ENCODE data around the gene CACNG3.

- TF ChIP-seq, protein P1, sequence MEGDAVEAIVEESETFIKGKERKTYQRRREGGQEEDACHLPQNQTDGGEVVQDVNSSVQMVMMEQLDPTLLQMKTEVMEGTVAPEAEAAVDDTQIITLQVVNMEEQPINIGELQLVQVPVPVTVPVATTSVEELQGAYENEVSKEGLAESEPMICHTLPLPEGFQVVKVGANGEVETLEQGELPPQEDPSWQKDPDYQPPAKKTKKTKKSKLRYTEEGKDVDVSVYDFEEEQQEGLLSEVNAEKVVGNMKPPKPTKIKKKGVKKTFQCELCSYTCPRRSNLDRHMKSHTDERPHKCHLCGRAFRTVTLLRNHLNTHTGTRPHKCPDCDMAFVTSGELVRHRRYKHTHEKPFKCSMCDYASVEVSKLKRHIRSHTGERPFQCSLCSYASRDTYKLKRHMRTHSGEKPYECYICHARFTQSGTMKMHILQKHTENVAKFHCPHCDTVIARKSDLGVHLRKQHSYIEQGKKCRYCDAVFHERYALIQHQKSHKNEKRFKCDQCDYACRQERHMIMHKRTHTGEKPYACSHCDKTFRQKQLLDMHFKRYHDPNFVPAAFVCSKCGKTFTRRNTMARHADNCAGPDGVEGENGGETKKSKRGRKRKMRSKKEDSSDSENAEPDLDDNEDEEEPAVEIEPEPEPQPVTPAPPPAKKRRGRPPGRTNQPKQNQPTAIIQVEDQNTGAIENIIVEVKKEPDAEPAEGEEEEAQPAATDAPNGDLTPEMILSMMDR (IDR thresholded peaks at IDR 0.05) = no peak
- TF ChIP-seq POLR2A (IDR thresholded peaks at IDR 0.05) (no peak), POLR2AphosphoS5 (IDR thresholded peaks at IDR 0.05; ENCODE audit: insufficient read depth in 1 of 2, low read depth in 1 of 2) (no peak)
Observed at GRCh38 chr16:24262816-24263215, 6.7 kb downstream of the CACNG3 start.
